ENCODE data around the gene TAF11L6. TPM values are rescaled to one million over a fixed set of nuclear protein-coding genes. Genes with fewer than 3 reads are reported as not detected.
"Not testable (repeated sequence)": the region's sequence is repeated elsewhere in the genome, so short reads cannot be mapped to it uniquely, and the experiment has no call there.

The TAF11L6 gene
- not detected for total RNA-seq

DNA sequence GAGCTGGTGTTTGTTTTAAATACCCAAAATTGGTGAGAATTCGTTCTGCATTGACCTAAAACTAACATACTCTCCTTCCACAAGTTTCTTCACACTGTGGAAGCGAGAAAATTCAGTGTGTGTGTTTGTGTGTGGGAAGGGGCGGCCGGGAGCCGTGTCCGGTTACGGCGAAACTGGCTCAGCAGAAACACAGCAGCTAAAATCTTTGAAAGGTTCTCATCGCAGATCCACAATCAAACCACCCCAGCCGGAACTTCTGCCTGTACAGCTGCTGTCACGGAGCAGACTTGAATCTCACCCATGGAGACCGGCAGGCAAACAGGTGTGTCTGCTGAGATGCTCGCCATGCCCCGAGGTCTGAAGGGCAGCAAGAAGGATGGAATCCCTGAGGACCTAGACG lies at the start of gene TAF11L6:
TSS of gene TAF11L6 (plus strand) at position 301 of the 400 bp plus-strand sequence.
- no CpG with 5 or more reads among the region's 15 CpGs for WGBS, 2 donors (ENCODE audit: low coverage in 1 of 2)
- not testable (repeated sequence) for H3K27me3 ChIP-seq, H3K4me3 ChIP-seq, H3K27ac ChIP-seq, ATAC-seq, H3K4me1 ChIP-seq, H3K36me3 ChIP-seq
- peaks cover 0 to 10% (median 0%) of the 10 kb centered on the region in 3 donors for H3K9me3 ChIP-seq

DNA sequence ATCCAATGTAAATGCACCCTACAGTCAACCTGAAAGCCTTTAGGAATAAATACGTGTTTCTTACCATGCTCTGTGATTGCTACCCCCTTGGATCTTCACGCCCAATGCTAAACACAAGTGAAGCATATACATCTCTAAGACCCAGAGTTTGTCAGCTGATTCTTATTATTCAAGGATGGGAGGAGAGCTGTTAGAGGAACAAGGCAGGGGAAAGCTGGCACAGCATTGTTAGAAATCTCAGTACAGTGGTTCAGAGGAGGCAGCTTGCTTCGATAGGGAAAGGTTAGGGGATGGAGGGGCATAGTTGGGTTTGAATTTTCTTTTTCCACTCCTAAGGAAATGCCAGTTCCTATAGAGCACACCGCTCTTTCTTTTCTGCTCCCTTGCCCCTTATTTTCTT lies 47.1 kb upstream of the TAF11L6 start:
- TF ChIP-seq POLR2A (IDR thresholded peaks at IDR 0.05) (no peak), POLR2AphosphoS5 (IDR thresholded peaks at IDR 0.05) (no peak), EP300 (IDR thresholded peaks at IDR 0.05) (no peak)
- TF ChIP-seq, protein P1, sequence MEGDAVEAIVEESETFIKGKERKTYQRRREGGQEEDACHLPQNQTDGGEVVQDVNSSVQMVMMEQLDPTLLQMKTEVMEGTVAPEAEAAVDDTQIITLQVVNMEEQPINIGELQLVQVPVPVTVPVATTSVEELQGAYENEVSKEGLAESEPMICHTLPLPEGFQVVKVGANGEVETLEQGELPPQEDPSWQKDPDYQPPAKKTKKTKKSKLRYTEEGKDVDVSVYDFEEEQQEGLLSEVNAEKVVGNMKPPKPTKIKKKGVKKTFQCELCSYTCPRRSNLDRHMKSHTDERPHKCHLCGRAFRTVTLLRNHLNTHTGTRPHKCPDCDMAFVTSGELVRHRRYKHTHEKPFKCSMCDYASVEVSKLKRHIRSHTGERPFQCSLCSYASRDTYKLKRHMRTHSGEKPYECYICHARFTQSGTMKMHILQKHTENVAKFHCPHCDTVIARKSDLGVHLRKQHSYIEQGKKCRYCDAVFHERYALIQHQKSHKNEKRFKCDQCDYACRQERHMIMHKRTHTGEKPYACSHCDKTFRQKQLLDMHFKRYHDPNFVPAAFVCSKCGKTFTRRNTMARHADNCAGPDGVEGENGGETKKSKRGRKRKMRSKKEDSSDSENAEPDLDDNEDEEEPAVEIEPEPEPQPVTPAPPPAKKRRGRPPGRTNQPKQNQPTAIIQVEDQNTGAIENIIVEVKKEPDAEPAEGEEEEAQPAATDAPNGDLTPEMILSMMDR (IDR thresholded peaks at IDR 0.05), result no peak
- no peak overlapping the region for H3K27ac ChIP-seq
- 60 to 73% methylated on average over 4 of the region's 4 CpGs for WGBS, 2 donors (ENCODE audit: low coverage in 1 of 2)
- H3K4me1 ChIP-seq, result no peaks in the 10 kb centered on the region
- no peaks in the 10 kb centered on the region for H3K9me3 ChIP-seq
- no peak overlapping the region for H3K4me3 ChIP-seq
- H3K36me3 ChIP-seq, result no peaks in the 10 kb centered on the region
- H3K27me3 ChIP-seq, result no peaks in the 10 kb centered on the region
- no peak for ATAC-seq

DNA sequence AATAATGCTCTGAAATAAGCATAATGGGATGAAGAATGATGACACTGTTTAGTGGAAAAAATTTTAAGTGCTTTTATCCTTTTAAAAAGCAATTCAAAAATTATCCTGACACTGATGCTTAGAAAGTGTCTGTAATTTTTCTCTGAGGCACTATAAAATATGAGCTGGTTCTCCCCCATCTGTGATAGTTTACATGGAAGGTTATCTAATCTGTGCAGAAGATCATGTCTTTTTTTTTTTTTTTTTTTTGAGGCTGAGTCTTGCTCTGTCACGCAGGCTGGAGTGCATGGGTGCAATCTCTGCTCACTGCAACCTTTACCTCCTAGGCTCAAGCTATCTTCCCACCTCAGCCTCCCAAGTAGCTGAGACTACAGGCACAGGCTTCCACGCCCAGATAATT lies 45.7 kb upstream of the TAF11L6 start:
- H3K27ac ChIP-seq, result no peak overlapping the region
- TF ChIP-seq, protein P1 (IDR thresholded peaks at IDR 0.05), result no peak
- TF ChIP-seq POLR2A (IDR thresholded peaks at IDR 0.05), result no peak
- TF ChIP-seq POLR2AphosphoS5 (IDR thresholded peaks at IDR 0.05), result no peak
- no peak for TF ChIP-seq EP300 (IDR thresholded peaks at IDR 0.05)
- no peaks in the 10 kb centered on the region for H3K4me1 ChIP-seq
- H3K27me3 ChIP-seq, result no peaks in the 10 kb centered on the region
- 63% methylated on average over 2 of the region's 2 CpGs; no CpG with 5 or more reads in 1 of the 2 donors for WGBS, 2 donors (ENCODE audit: low coverage in 1 of 2)
- H3K9me3 ChIP-seq, result no peaks in the 10 kb centered on the region
- ATAC-seq, result no peak
- H3K4me3 ChIP-seq, result no peak overlapping the region
- H3K36me3 ChIP-seq, result no peaks in the 10 kb centered on the region

DNA sequence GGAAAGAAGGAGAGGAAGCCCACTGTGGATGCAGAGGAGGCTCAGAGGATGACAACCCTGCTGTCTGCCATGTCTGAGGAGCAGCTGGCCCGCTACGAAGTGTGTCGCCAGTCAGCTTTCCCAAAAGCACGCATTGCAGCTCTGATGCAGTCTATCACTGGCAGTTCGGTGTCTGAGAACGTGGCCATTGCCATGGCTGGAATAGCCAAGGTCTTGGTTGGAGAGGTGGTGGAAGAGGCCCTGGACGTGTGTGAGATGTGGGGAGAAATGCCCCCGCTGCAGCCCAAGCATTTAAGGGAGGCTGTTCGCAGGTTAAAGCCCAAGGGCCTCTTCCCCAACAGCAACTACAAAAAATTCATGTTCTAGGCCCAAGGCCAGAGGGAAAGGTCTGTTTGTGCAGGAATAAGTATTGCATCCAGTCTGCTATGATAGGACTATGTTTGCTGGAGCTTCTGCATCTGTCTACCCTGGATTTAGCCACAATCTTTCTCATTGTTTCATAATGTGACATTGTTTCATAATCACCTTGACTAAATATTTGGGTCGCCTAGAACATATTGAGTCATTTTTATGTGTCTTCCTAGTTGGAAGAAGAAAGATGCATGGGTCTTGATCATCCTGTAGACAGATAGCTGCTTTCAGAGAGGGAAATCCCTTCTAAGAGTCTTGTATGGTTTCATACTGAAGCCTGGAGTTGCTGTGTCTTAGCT lies 41.9 kb upstream of the TAF11L6 start:
- not testable (repeated sequence) for H3K27me3 ChIP-seq, H3K4me1 ChIP-seq, H3K27ac ChIP-seq, H3K36me3 ChIP-seq, ATAC-seq, H3K4me3 ChIP-seq, H3K9me3 ChIP-seq
- 66 to 90% methylated on average over 3 to 4 of the region's 10 CpGs for WGBS, 2 donors (ENCODE audit: low coverage in 1 of 2)

DNA sequence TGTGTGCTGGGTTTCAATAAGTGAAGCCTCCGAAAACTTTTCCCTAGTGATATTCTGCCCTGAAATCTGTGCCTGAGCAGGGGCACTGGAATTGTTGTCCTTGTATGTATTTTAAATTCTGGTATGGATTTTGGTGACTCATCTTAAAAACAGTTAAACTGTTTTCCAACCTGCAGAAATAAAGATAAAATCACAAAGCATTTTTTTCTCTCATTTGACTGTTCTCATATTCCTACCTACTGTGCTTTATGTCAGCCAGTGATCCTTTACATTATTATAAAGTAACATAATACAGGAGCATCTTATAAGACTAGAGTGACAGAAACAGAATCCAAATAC lies 41.3 kb upstream of the TAF11L6 start:
- no peaks in the 10 kb centered on the region for H3K9me3 ChIP-seq
- no peaks in the 10 kb centered on the region for H3K27me3 ChIP-seq
- no peak overlapping the region for H3K4me3 ChIP-seq
- ATAC-seq, result no peak
- 100% methylated on average over 1 of the region's 1 CpG for WGBS, 2 donors (ENCODE audit: low coverage in 1 of 2)
- no peak overlapping the region for H3K27ac ChIP-seq
- no peaks in the 10 kb centered on the region for H3K4me1 ChIP-seq
- no peaks in the 10 kb centered on the region for H3K36me3 ChIP-seq
- TF ChIP-seq EP300 (IDR thresholded peaks at IDR 0.05) (no peak), POLR2A (IDR thresholded peaks at IDR 0.05) (no peak), POLR2AphosphoS5 (IDR thresholded peaks at IDR 0.05) (no peak)
- TF ChIP-seq, protein P1 (IDR thresholded peaks at IDR 0.05), result no peak

DNA sequence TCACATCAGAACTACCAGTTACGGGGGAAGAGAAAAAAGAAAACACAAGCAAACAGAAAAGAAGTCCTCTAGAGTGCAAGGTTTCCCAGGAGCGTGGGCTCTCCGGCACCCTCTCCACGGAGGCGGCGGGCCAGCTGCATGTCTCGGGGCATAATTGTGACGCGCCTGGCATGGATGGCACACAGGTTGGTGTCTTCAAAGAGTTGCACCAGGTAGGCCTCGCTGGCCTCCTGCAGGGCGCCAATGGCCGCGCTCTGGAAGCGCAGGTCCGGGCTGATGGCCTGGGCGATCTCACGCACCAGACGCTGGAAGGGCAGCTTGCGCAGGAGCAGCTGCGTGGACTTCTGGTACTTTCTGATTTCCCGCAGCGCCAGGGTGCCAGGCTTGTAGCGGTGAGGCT lies 37.2 kb upstream of the TAF11L6 start:
- H3K36me3 ChIP-seq, H3K27me3 ChIP-seq, H3K4me3 ChIP-seq, H3K9me3 ChIP-seq, ATAC-seq, H3K4me1 ChIP-seq, H3K27ac ChIP-seq: not testable (repeated sequence)
- 96 to 100% methylated on average over 7 to 10 of the region's 23 CpGs for WGBS, 2 donors (ENCODE audit: low coverage in 1 of 2)
